ENCODE data around the gene LDB2.

- TF ChIP-seq CTCF (conservative IDR thresholded peaks at IDR 0.05; ENCODE audit: low read depth in 2 of 2) (no peak), CREB1 (CRISPR knock-in tag; IDR thresholded peaks at IDR 0.05; ENCODE audit: low read depth) (no peak), EZH2phosphoT487 (IDR thresholded peaks at IDR 0.05; ENCODE audit: unreplicated experiment) (no peak), EZH2 (IDR thresholded peaks at IDR 0.05; ENCODE audit: low read depth, unreplicated experiment) (no peak)
- TF ChIP-seq, protein P1, sequence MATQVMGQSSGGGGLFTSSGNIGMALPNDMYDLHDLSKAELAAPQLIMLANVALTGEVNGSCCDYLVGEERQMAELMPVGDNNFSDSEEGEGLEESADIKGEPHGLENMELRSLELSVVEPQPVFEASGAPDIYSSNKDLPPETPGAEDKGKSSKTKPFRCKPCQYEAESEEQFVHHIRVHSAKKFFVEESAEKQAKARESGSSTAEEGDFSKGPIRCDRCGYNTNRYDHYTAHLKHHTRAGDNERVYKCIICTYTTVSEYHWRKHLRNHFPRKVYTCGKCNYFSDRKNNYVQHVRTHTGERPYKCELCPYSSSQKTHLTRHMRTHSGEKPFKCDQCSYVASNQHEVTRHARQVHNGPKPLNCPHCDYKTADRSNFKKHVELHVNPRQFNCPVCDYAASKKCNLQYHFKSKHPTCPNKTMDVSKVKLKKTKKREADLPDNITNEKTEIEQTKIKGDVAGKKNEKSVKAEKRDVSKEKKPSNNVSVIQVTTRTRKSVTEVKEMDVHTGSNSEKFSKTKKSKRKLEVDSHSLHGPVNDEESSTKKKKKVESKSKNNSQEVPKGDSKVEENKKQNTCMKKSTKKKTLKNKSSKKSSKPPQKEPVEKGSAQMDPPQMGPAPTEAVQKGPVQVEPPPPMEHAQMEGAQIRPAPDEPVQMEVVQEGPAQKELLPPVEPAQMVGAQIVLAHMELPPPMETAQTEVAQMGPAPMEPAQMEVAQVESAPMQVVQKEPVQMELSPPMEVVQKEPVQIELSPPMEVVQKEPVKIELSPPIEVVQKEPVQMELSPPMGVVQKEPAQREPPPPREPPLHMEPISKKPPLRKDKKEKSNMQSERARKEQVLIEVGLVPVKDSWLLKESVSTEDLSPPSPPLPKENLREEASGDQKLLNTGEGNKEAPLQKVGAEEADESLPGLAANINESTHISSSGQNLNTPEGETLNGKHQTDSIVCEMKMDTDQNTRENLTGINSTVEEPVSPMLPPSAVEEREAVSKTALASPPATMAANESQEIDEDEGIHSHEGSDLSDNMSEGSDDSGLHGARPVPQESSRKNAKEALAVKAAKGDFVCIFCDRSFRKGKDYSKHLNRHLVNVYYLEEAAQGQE (IDR thresholded peaks at IDR 0.05; ENCODE audit: unreplicated experiment) = no peak
Measured at GRCh38 chr4:16496501-16496900, 401.9 kb downstream of the LDB2 start.
